KBM-7 (cell line): ENCODE data around the gene POLR1F.
"Not testable (repeated sequence)": the region's sequence is repeated elsewhere in the genome, so short reads cannot be mapped to it uniquely, and the experiment has no call there.

ENCODE experiments used
- DNase-seq: peaks from one replicate; pipeline ENCODE4 v3.0.0-alpha.2; 2015
- in situ Hi-C: fragments of 300-500 bp; cut with MboI; formaldehyde crosslinking; loops from 2 replicates; pipeline ENCODE4 v1.14.3; 2020; ENCODE audit warnings: low sequenced_read_pairs, low pct_unique_long_range_greater_than_20kb, mixed read lengths

POLR1F gene

GRCh38 chr7:19689130-19689529 lies 19.7 kb downstream of the POLR1F start:
- in situ Hi-C loops, DNase-seq: not testable (repeated sequence)

DNA sequence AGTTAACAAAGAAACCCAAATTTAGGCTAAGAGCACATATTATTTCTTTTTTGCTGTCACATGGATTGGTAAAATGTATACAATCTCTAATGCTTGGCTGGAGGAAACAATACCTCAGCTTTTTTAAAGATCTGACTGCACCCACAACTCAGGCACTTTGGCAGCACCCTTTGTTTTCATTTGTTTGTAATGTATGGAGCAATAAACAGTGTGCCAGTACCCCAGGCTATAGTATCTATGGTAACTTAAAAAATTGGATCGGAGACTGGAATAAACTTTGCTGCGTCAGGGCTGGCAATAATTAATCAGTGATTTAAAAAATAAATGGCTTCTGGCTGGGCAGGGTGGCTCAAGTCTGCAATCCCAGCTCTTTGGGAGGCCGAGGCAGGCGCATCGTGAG lies 27.2 kb downstream of the POLR1F start:
- DNase-seq = no peak
- in situ Hi-C loops = no loop called here

- peak; percentile 64 for DNase-seq
- in situ Hi-C loops = no loop called here
These were observed 31.7 kb downstream of the POLR1F start for GRCh38 chr7:19677180-19677579.

DNA sequence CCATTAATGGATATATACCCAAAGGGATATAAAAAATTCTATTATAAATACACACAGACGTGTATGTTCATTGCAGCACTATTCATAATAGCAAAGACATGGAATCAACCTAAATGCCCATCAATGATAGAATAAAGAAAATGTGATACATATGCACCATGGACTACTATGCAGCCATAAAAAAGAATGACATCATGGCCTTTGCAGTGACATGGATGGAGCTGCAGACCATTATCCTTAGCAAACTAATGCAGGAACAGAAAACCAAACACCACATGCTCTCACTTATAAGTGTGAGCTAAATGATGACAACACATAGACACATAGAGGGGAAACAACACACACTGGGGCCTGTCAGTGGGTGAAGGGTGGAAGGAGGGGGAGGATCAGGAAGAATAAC lies 33.0 kb downstream of the POLR1F start:
- DNase-seq = no peak
- in situ Hi-C loops = no loop called here

GRCh38 chr7:19674266-19674960 lies 34.4 kb downstream of the POLR1F start:
- DNase-seq = no peak
- in situ Hi-C loops = no loop called here

DNA sequence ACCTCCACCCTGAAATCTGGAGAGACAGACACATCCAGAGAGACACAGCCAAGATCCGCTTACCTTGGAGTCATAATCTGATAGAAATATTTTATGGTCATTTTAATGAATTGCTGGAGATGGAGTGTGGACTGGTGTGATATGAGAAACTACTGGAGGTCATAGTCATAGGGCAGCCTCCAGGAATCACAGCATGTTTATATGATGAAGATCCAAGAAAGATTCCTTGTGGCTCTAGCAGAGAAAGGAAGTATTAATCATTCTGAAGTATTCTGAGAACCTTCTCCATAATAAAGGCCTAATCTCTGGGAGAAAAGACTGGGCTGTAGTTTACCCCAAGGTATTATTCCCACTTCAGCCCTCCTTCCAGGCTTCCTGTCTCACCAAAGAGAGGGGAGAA lies 38.0 kb downstream of the POLR1F start:
- in situ Hi-C loops = no loop called here

DNA sequence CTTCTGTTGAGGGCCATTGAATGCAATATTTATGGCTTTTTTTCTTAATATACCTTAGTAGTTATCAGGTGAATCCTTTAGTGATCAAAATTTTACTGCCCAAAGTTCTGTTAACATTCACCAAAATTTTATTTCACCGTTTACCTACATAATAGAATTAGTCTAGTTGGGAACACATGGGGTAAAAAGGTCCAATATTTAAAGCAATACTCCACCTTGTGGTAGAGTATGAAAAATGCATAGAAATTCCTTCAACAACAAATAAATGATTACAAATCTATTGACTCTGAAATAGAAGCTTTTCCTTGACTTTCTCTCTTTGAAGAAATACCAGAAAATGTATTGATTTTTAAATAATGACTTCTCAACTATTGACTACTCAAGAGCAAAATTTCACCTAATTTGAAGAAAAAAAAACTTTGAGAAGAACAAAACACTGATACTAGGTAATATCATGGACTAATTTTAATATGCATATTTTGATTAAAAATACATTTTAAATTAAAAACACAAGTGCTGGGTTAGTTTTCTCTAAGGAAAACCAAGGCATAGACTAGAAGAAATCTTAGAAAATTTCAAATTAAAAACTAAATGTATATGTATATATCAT lies 43.3 kb downstream of the POLR1F start:
- in situ Hi-C loops = no loop called here
- DNase-seq = peak; percentile 48

More for the DNA sequence above, 38.0 kb downstream of the POLR1F start:
- DNase-seq = no peak

- in situ Hi-C loops = no loop called here
These were observed 44.9 kb downstream of the POLR1F start for GRCh38 chr7:19663816-19664462.

GRCh38 chr7:19648791-19649190 lies 60.0 kb downstream of the POLR1F start:
- no peak for DNase-seq
- in situ Hi-C loops = no loop called here

More at GRCh38 chr7:19663816-19664462, 44.9 kb downstream of the POLR1F start:
- peak; percentile 16 for DNase-seq
